ENCODE measurements around the gene ID4. TPM values are rescaled to one million over a fixed set of nuclear protein-coding genes. Genes with fewer than 3 reads are reported as not detected.
A peak's percentile ranks its signal among the peaks of the same experiment; 100 is the strongest.

ID4 gene
- total RNA-seq, 4 donors from 2014 or later: 60.2 to 158 (median 63.3) TPM

DNA sequence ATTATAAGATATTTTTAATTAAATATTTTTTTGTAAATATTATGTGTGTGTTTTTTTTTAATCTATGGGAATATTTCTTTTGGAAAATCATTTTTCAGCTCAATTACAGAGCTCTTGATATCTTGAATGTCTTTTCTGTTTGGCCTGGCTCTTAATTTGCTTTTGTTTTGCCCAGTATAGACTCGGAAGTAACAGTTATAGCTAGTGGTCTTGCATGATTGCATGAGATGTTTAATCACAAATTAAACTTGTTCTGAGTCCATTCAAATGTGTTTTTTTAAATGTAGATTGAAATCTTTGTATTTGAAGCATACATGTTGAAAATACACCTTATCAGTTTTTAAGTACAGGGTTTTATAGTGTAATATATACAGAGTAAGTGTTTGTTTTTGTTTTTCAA lies 2.6 kb downstream of the ID4 start:
- no peak for DNase-seq (ENCODE audit: extremely low spot score)
- Histone ChIP-seq H3K27me3 (peaks cover 0 to 11% (median 0%) of the 10 kb centered on the region in 4 donors), H3K4me1 (peaks cover 0 to 44% (median 38%) of the 10 kb centered on the region in 4 donors), H3K36me3 (no peaks in the 10 kb centered on the region), H3K27ac (replicated peaks in 1 of 4) (peak overlapping the region; percentile 94 to 98 (median 96)), H3K9me3 (no peaks in the 10 kb centered on the region), H3K4me3 (peak overlapping the region; percentile 88 to 90 (median 90))
- WGBS: 28% methylated on average over 1 of the region's 1 CpG
- TF ChIP-seq POLR2AphosphoS5 (IDR thresholded peaks at IDR 0.05) (no peak), EP300 (IDR thresholded peaks at IDR 0.05) (no peak), POLR2A (IDR thresholded peaks at IDR 0.05; ENCODE audit: low read depth) (no peak)
- TF ChIP-seq, protein P1, sequence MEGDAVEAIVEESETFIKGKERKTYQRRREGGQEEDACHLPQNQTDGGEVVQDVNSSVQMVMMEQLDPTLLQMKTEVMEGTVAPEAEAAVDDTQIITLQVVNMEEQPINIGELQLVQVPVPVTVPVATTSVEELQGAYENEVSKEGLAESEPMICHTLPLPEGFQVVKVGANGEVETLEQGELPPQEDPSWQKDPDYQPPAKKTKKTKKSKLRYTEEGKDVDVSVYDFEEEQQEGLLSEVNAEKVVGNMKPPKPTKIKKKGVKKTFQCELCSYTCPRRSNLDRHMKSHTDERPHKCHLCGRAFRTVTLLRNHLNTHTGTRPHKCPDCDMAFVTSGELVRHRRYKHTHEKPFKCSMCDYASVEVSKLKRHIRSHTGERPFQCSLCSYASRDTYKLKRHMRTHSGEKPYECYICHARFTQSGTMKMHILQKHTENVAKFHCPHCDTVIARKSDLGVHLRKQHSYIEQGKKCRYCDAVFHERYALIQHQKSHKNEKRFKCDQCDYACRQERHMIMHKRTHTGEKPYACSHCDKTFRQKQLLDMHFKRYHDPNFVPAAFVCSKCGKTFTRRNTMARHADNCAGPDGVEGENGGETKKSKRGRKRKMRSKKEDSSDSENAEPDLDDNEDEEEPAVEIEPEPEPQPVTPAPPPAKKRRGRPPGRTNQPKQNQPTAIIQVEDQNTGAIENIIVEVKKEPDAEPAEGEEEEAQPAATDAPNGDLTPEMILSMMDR (IDR thresholded peaks at IDR 0.05): no peak
- intact Hi-C loops (cut with DNase I): loop anchor here (5.0 kb wide), 1 partner anchor 37 kb away; no protein-coding TSS in a partner anchor

DNA sequence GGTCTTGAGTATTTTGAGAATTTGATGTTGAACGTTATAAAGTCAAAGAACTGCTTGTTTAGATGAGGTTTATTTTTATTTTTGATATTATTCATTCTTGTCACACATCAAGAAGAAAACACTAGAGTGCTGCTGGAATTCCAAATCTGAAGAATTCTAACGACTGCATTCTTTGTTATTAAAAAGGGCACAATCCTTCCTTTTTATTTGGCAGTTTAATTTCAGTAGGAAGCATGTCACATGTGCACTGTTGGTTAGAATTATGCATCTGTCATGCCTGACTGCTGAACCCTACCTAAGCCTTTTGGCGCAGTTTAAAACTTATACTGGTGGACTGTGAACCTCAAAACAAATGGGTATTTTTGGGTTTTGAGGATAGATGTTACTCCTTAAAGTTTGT lies 4.0 kb downstream of the ID4 start:
- 41% methylated on average over 3 of the region's 3 CpGs for WGBS
- TF ChIP-seq POLR2A (IDR thresholded peaks at IDR 0.05; ENCODE audit: low read depth) (no peak), EP300 (IDR thresholded peaks at IDR 0.05) (no peak), POLR2AphosphoS5 (IDR thresholded peaks at IDR 0.05) (no peak)
- TF ChIP-seq, protein P1 (IDR thresholded peaks at IDR 0.05): no peak
- H3K9me3 ChIP-seq: no peaks in the 10 kb centered on the region
- no peaks in the 10 kb centered on the region for H3K36me3 ChIP-seq
- intact Hi-C loops (cut with DNase I): no loop called here
- H3K4me1 ChIP-seq: peaks cover 0 to 43% (median 37%) of the 10 kb centered on the region in 4 donors
- H3K4me3 ChIP-seq: peak overlapping the region in 3 of 4 donors; percentile 88 to 90 (median 89)
- H3K27ac ChIP-seq (replicated peaks in 1 of 4): peak overlapping the region; percentile 94 to 98 (median 96)
- DNase-seq (ENCODE audit: extremely low spot score): no peak
- peaks cover 0 to 11% (median 0%) of the 10 kb centered on the region in 4 donors for H3K27me3 ChIP-seq

DNA sequence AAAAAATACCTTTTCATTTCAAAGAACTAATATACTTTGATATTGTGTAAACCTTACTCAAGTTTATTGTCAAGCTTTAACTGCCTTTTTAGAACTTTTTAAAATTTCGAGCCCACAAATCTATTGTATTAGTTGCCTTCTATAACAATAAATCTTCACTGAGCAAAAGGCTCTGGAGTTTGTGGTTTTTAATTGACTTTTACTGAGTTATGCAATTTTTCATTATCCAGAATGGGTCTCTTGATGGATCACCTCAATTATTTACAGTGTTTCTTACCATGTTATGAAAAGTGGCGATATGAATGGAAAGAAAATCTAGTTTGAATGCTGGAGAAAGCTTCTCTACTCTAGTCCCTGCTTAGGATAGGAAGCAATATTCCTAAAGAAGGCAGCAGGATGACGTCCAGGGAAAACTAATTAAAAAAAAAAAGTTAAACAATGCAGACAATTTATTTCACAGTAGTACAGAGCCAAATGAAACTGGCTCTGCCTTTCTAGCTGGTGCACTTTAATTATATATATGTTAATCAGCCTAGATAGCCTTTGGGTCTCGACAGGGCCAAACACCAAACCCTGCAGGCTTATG lies 5.0 kb downstream of the ID4 start:
- Histone ChIP-seq H3K9me3 (no peaks in the 10 kb centered on the region), H3K27me3 (peaks cover 0 to 11% (median 0%) of the 10 kb centered on the region in 4 donors), H3K4me3 (no peak overlapping the region), H3K36me3 (no peaks in the 10 kb centered on the region), H3K4me1 (peaks cover 0 to 36% (median 33%) of the 10 kb centered on the region in 4 donors), H3K27ac (replicated peaks in 1 of 4) (peak overlapping the region; percentile 94 to 98 (median 96))
- TF ChIP-seq EP300 (IDR thresholded peaks at IDR 0.05): no peak
- no peak for TF ChIP-seq POLR2A (IDR thresholded peaks at IDR 0.05; ENCODE audit: low read depth)
- no peak for TF ChIP-seq POLR2AphosphoS5 (IDR thresholded peaks at IDR 0.05)
- TF ChIP-seq, protein P1 (IDR thresholded peaks at IDR 0.05): no peak
- DNase-seq (ENCODE audit: extremely low spot score): no peak
- WGBS: 41% methylated on average over 4 of the region's 4 CpGs
- intact Hi-C loops (cut with DNase I): no loop called here

GRCh38 chr6:19844689-19845088 lies 7.5 kb downstream of the ID4 start:
- WGBS: 82% methylated on average over 2 of the region's 2 CpGs
- Histone ChIP-seq H3K4me3 (no peak overlapping the region), H3K27ac (replicated peaks in 1 of 4) (no peak overlapping the region), H3K36me3 (no peaks in the 10 kb centered on the region), H3K27me3 (no peaks in the 10 kb centered on the region), H3K9me3 (no peaks in the 10 kb centered on the region), H3K4me1 (peaks cover 0 to 37% (median 34%) of the 10 kb centered on the region in 4 donors)
- TF ChIP-seq POLR2A (IDR thresholded peaks at IDR 0.05; ENCODE audit: low read depth) (no peak), EP300 (IDR thresholded peaks at IDR 0.05) (no peak), POLR2AphosphoS5 (IDR thresholded peaks at IDR 0.05) (no peak)
- TF ChIP-seq, protein P1 (IDR thresholded peaks at IDR 0.05): no peak
- no peak for DNase-seq (ENCODE audit: extremely low spot score)
- intact Hi-C loops (cut with DNase I): loop anchor here (5.0 kb wide), 1 partner anchor 522 kb away; no protein-coding TSS in a partner anchor
